H1 (cell line): ENCODE results near the gene RTF2. TPM values are rescaled to one million over a fixed set of nuclear protein-coding genes. Genes with fewer than 3 reads are reported as not detected.

Experiments
- CTCF ChIA-PET: fragments of 300-600 bp; sonication (Branson Sonifier 250); formaldehyde crosslinking; loops from one replicate; lab custom pipeline; 2021; ENCODE audit not compliant: partially characterized antibody; lab: Charles Lee
- POLR2A ChIA-PET: fragments of 300-600 bp; sonication (Branson Sonifier 250); formaldehyde crosslinking; loops from one replicate; lab custom pipeline; 2021; ENCODE audit warnings: inconsistent platforms; ENCODE audit not compliant: partially characterized antibody; lab: Charles Lee
- DNase-seq, 2 experiments: peaks; one replicate each; pipeline versions ENCODE4 v3.0.0 to v3.0.0-alpha.2; 2010 to 2022; ENCODE audit warnings: low spot score in 2 of 2, low read depth in 1 of 2, mixed read lengths in 1 of 2
- FAIRE-seq: peaks from 2 replicates; lab custom pipeline; 2011; peaks lifted over from hg19 to GRCh38; lab: Jason Lieb, UNC
- H2AFZ ChIP-seq: 2 replicates; pipeline ENCODE4 v1.8.1; 2012; ENCODE audit warnings: low read length, inconsistent platforms
- H2AK5ac ChIP-seq: 2 replicates; pipeline ENCODE4 v1.6.1; 2013; ENCODE audit warnings: low read depth, low read length
- H2BK120ac ChIP-seq: replicated peaks from 2 replicates; pipeline ENCODE3; 2013; ENCODE audit warnings: low read depth, low read length, inconsistent platforms
- H2BK12ac ChIP-seq: 2 replicates; pipeline ENCODE4 v1.6.1; 2013; ENCODE audit warnings: low read depth, low read length
- H2BK15ac ChIP-seq: 2 replicates; pipeline ENCODE4 v1.6.1; 2013; ENCODE audit warnings: low read length
- H2BK20ac ChIP-seq: 2 replicates; pipeline ENCODE4 v1.6.1; 2013; ENCODE audit warnings: low read length
- H2BK5ac ChIP-seq: 2 replicates; pipeline ENCODE4 v1.6.1; 2013; ENCODE audit warnings: low read depth, low read length
- H3K14ac ChIP-seq: 2 replicates; pipeline ENCODE4 v1.6.1; 2013; ENCODE audit warnings: inconsistent platforms; ENCODE audit not compliant: insufficient read length
- H3K18ac ChIP-seq: 2 replicates; pipeline ENCODE4 v1.6.1; 2013; ENCODE audit warnings: low read length; ENCODE audit errors: extremely low read depth
- H3K23ac ChIP-seq: 2 replicates; pipeline ENCODE4 v1.6.1; 2013; ENCODE audit warnings: inconsistent platforms; ENCODE audit not compliant: insufficient read length
- H3K23me2 ChIP-seq: 2 replicates; pipeline ENCODE4 v1.6.1; 2013; ENCODE audit warnings: low read depth, low read length
- H3K27ac ChIP-seq: 2 replicates; pipeline ENCODE4 v1.6.1; 2011; ENCODE audit warnings: low read depth, low read length, inconsistent platforms
- H3K27me3 ChIP-seq, 4 experiments: replicated peaks in 1 of 4; 1 replicate in 1 of 4; 2 replicates in 3 of 4; pipeline versions ENCODE4 v1.6.1 to v1.8.1; 2011 to 2013; ENCODE audit warnings: low read length in 3 of 4, mild to moderate bottlenecking in 3 of 4, inconsistent platforms in 2 of 4, mixed read lengths in 2 of 4, moderate library complexity in 1 of 4; ENCODE audit not compliant: control insufficient read depth in 3 of 4, insufficient read depth in 3 of 4; ENCODE audit errors: extremely low read depth in 1 of 4
- H3K36me3 ChIP-seq, 4 experiments: 2 replicates each; pipeline versions ENCODE4 v1.6.1 to v1.8.1; 2011 to 2013; ENCODE audit warnings: mild to moderate bottlenecking in 4 of 4, low read length in 3 of 4, moderate library complexity in 2 of 4, control low read depth in 1 of 4, inconsistent platforms in 1 of 4; ENCODE audit not compliant: insufficient read depth in 4 of 4, control insufficient read depth in 2 of 4
- H3K4ac ChIP-seq: replicated peaks from 2 replicates; pipeline ENCODE3; 2013; ENCODE audit warnings: low read length, low read depth, mixed read lengths, inconsistent platforms; ENCODE audit not compliant: insufficient read length
- H3K4me1 ChIP-seq, 4 experiments: replicated peaks in 1 of 4; 1 replicate in 1 of 4; 2 replicates in 3 of 4; pipeline versions ENCODE4 v1.6.1 to v1.8.1; 2011 to 2013; ENCODE audit warnings: low read length in 3 of 4, inconsistent platforms in 2 of 4, mixed read lengths in 1 of 4; ENCODE audit not compliant: insufficient read depth in 4 of 4, control insufficient read depth in 3 of 4
- H3K4me2 ChIP-seq, 2 experiments: 2 replicates each; pipeline versions ENCODE4 v1.6.1 to v1.8.1; 2011 to 2013; ENCODE audit warnings: low read depth in 2 of 2, low read length in 2 of 2, control low read depth in 1 of 2, inconsistent platforms in 1 of 2, mild to moderate bottlenecking in 1 of 2; ENCODE audit not compliant: insufficient read depth in 1 of 2
- H3K4me3 ChIP-seq, 4 experiments: fragments of 200-600, 300-600 bp in 1 of 4; sonication (generic), shearing (Covaris generic), sonication (Bioruptor Twin) in 1 of 4; 2 replicates each; pipeline versions ENCODE4 v1.5.1 to v1.8.1; 2011 to 2016; ENCODE audit warnings: low read length in 4 of 4, low read depth in 3 of 4, control low read depth in 2 of 4, inconsistent platforms in 2 of 4, mild to moderate bottlenecking in 2 of 4, mixed read lengths in 1 of 4, moderate library complexity in 1 of 4; ENCODE audit not compliant: insufficient read depth in 2 of 4; ENCODE audit errors: extremely low read depth in 1 of 4
- H3K56ac ChIP-seq: replicated peaks from 2 replicates; pipeline ENCODE3; 2013; ENCODE audit warnings: low read depth, mild to moderate bottlenecking, mixed read lengths, low read length, inconsistent platforms; ENCODE audit not compliant: insufficient read length
- H3K79me1 ChIP-seq: 2 replicates; pipeline ENCODE4 v1.6.1; 2013; ENCODE audit warnings: low read depth, low read length, control low read depth
- H3K79me2 ChIP-seq, 2 experiments: 2 replicates each; pipeline versions ENCODE4 v1.6.1 to v1.8.1; 2012 to 2013; ENCODE audit warnings: low read length in 2 of 2, mild to moderate bottlenecking in 2 of 2, inconsistent platforms in 1 of 2; ENCODE audit not compliant: insufficient read depth in 2 of 2, control insufficient read depth in 1 of 2
- H3K9ac ChIP-seq, 4 experiments: replicated peaks in 1 of 4; 1 replicate in 1 of 4; 2 replicates in 3 of 4; pipeline versions ENCODE4 v1.6.1 to v1.8.1; 2011 to 2013; ENCODE audit warnings: low read depth in 3 of 4, low read length in 3 of 4, control low read depth in 2 of 4, mild to moderate bottlenecking in 2 of 4, moderate library complexity in 2 of 4, inconsistent platforms in 1 of 4; ENCODE audit errors: extremely low read depth in 1 of 4
- H3K9me3 ChIP-seq, 2 experiments: 2 replicates each; pipeline versions ENCODE4 v1.6.1 to v1.8.1; 2012 to 2013; ENCODE audit warnings: mild to moderate bottlenecking in 2 of 2, moderate library complexity in 2 of 2, control low read depth in 1 of 2, inconsistent platforms in 1 of 2, low read depth in 1 of 2, low read length in 1 of 2, mixed read lengths in 1 of 2; ENCODE audit not compliant: insufficient read depth in 2 of 2
- H4K20me1 ChIP-seq, 2 experiments: replicated peaks in 1 of 2; 2 replicates each; pipeline versions ENCODE3 to v1.8.1; 2011 to 2013; ENCODE audit warnings: inconsistent platforms in 2 of 2, low read length in 2 of 2, mild to moderate bottlenecking in 1 of 2; ENCODE audit not compliant: insufficient read depth in 2 of 2, control insufficient read depth in 1 of 2
- H4K5ac ChIP-seq: 2 replicates; pipeline ENCODE4 v1.6.1; 2013; ENCODE audit warnings: low read length, low read depth, mixed read lengths, inconsistent platforms; ENCODE audit not compliant: insufficient read length
- H4K8ac ChIP-seq: 2 replicates; pipeline ENCODE4 v1.8.0; 2013; ENCODE audit warnings: mild to moderate bottlenecking, moderate library complexity, low read length, inconsistent platforms; ENCODE audit not compliant: insufficient read depth; ENCODE audit errors: extremely low read depth
- H4K91ac ChIP-seq: replicated peaks from 2 replicates; pipeline ENCODE3; 2013; ENCODE audit warnings: low read length, mixed read lengths, inconsistent platforms; ENCODE audit not compliant: insufficient read length
- ATF2 ChIP-seq: IDR thresholded peaks from 2 replicates; pipeline ENCODE4 v1.6.1; 2012; ENCODE audit warnings: low read length, inconsistent platforms
- CBX5 ChIP-seq: fragments of 300-800, 300-1000 bp; sonication (generic); IDR thresholded peaks from 2 replicates; pipeline ENCODE4 v1.7.1; 2016; ENCODE audit warnings: antibody characterized with exemption, low read length, low read depth
- CEBPB ChIP-seq: IDR thresholded peaks from 2 replicates; pipeline ENCODE4 v1.6.1; 2012; ENCODE audit warnings: low read depth, low read length
- JUN ChIP-seq: IDR thresholded peaks from 2 replicates; pipeline ENCODE4 v1.6.1; 2011; ENCODE audit warnings: low read depth, mild to moderate bottlenecking, improper control_type of control experiment, low read length
- NANOG ChIP-seq: IDR thresholded peaks from 2 replicates; pipeline ENCODE4 v1.6.1; 2011; ENCODE audit warnings: low read length, low read depth, mild to moderate bottlenecking, inconsistent platforms; ENCODE audit not compliant: insufficient read depth, poor library complexity, severe bottlenecking
- NRF1 ChIP-seq: IDR thresholded peaks from 2 replicates; pipeline ENCODE4 v1.6.1; 2011; ENCODE audit warnings: mild to moderate bottlenecking, low read depth, low read length, improper control_type of control experiment
- POLR2A ChIP-seq, 2 experiments: IDR thresholded peaks; 1 replicate in 1 of 2; 2 replicates in 1 of 2; pipeline ENCODE4 v1.6.1; 2011; ENCODE audit warnings: low read depth in 2 of 2, low read length in 2 of 2, mild to moderate bottlenecking in 2 of 2; ENCODE audit errors: control extremely low read depth in 1 of 2
- RAD21 ChIP-seq, 2 experiments: IDR thresholded peaks in 1 of 2; conservative IDR thresholded peaks in 1 of 2; 2 replicates each; pipeline ENCODE4 v1.6.1; 2011; ENCODE audit warnings: low read depth in 2 of 2, low read length in 2 of 2, improper control_type of control experiment in 1 of 2, inconsistent platforms in 1 of 2, mild to moderate bottlenecking in 1 of 2, moderate library complexity in 1 of 2
- SAP30 ChIP-seq: fragments of 300-600 bp; sonication (generic); IDR thresholded peaks from 2 replicates; pipeline ENCODE4 v1.7.1; 2012; ENCODE audit warnings: low read length, moderate library complexity, mild to moderate bottlenecking, inconsistent platforms; ENCODE audit not compliant: insufficient read depth, insufficient replicate concordance
- SP1 ChIP-seq: IDR thresholded peaks from 2 replicates; pipeline ENCODE4 v1.6.1; 2011; ENCODE audit warnings: low read depth, low read length
- SRF ChIP-seq: IDR thresholded peaks from 2 replicates; pipeline ENCODE4 v1.6.1; 2011; ENCODE audit warnings: mild to moderate bottlenecking, low read depth, low read length, moderate library complexity
- TCF12 ChIP-seq: IDR thresholded peaks from 2 replicates; pipeline ENCODE4 v1.6.1; 2011; ENCODE audit warnings: low read depth, mild to moderate bottlenecking, low read length
- YY1 ChIP-seq: IDR thresholded peaks from 2 replicates; pipeline ENCODE4 v1.6.1; 2011; ENCODE audit warnings: low read depth, mild to moderate bottlenecking, low read length
- WGBS, 2 experiments: shearing (Covaris generic) in 1 of 2; methylation state at CpG; one replicate each; pipeline versions ENCODE4 v1.1.6 to v1.1.7; 2013 to 2015; ENCODE audit warnings: low lambda C conversion rate in 2 of 2, mixed read lengths in 2 of 2, inconsistent platforms in 1 of 2, low coverage in 1 of 2, missing lambda C conversion rate in 1 of 2; ENCODE audit not compliant: insufficient replicate concordance in 2 of 2, insufficient coverage in 1 of 2, insufficient read length in 1 of 2; ENCODE audit errors: extremely low coverage in 1 of 2, missing lambda C conversion rate in 1 of 2; 5-methylcytosine and 5-hydroxymethylcytosine counted together
- polyA plus RNA-seq, 7 experiments: library from polyadenylated mRNA; depleted of rRNA in 3 of 7; stranded (reverse) in 5 of 7; unstranded in 2 of 7; fragments of >200 nt in 5 of 7; fragments of 200-250 nt in 2 of 7; gene quantifications; 1 replicate in 5 of 7; 2 replicates in 1 of 7; 4 replicates in 1 of 7; pipeline versions ENCODE4 v1.2.1 to v1.2.3, GENCODE V29; 2011 to 2013; ENCODE audit warnings: missing spikeins in 2 of 7, mixed read lengths in 2 of 7
- total RNA-seq: library from RNA; stranded (reverse); fragmentation: NEBNext Ultra II Directional; extraction: Animal tissue kit (Norgen Biotek cat#: 25700); gene quantifications from 2 replicates; pipeline ENCODE4 v1.2.1, GENCODE V29; 2021

RTF2 gene
- total and polyA plus RNA-seq, 2 of the 8 experiments (the other 6 are each of a cell fraction or from before 2014, with no cell fraction given) = 33.9 to 51.2 TPM

- H3K4me1 ChIP-seq = peaks cover 0 to 2% (median 0%) of the 10 kb centered on the region in 4 experiments; a peak in 1 of 7 replicates
- CTCF ChIA-PET = interaction anchor here (1.2 to 1.6 kb wide), 3 partner anchors 11 to 285 kb away, joined by 3 to 6 read pairs (median 5); no protein-coding TSS in a partner anchor
- no peak overlapping the region for H3K56ac ChIP-seq
- no peaks in the 10 kb centered on the region for H3K79me2 ChIP-seq
- H2AFZ ChIP-seq = no peak overlapping the region
- no peak overlapping the region for H3K14ac ChIP-seq
- H3K79me1 ChIP-seq = no peaks in the 10 kb centered on the region
- 80% methylated on average over 6 of the region's 6 CpGs; no CpG with 5 or more reads in 1 of the 2 experiments for WGBS, 2 experiments
- no peaks in the 10 kb centered on the region for H3K9me3 ChIP-seq
- H3K18ac ChIP-seq = no peak overlapping the region
- no peaks in the 10 kb centered on the region for H3K27me3 ChIP-seq
- FAIRE-seq (no peak), DNase-seq (no peak)
- H3K27ac ChIP-seq = no peak overlapping the region
- no peak overlapping the region for H2BK120ac ChIP-seq
- no peak overlapping the region for H4K5ac ChIP-seq
- no peak overlapping the region for H2AK5ac ChIP-seq
- POLR2A ChIA-PET = no interaction called here
- no peak overlapping the region for H4K91ac ChIP-seq
- no peak overlapping the region for H3K4ac ChIP-seq
- no peak overlapping the region for H2BK5ac ChIP-seq
- no peak overlapping the region for H3K23ac ChIP-seq
- H3K36me3 ChIP-seq = no peaks in the 10 kb centered on the region
- no peak overlapping the region for H2BK20ac ChIP-seq
- no peaks in the 10 kb centered on the region for H3K23me2 ChIP-seq
- H2BK15ac ChIP-seq = no peak overlapping the region
- H3K4me3 ChIP-seq = no peak overlapping the region
- no peaks in the 10 kb centered on the region for H4K20me1 ChIP-seq
- no peak overlapping the region for H4K8ac ChIP-seq
- no peak overlapping the region for H3K4me2 ChIP-seq
- no peak overlapping the region for H3K9ac ChIP-seq
- no peak overlapping the region for H2BK12ac ChIP-seq
- TF ChIP-seq NRF1 (no peak), CEBPB (no peak), CBX5 (no peak), SP1 (no peak), POLR2A (IDR thresholded peaks at IDR 0.05; ENCODE audit: control extremely low read depth in 1 of 2, low read depth in 2 of 2, low read length in 2 of 2) (no peak), SAP30 (no peak), SRF (no peak), YY1 (no peak), NANOG (no peak), TCF12 (no peak), ATF2 (no peak), RAD21 (IDR thresholded peaks at IDR 0.05 in 1 of 2, conservative IDR thresholded peaks at IDR 0.05 in 1 of 2; ENCODE audit: low read depth in 2 of 2, low read length in 2 of 2) (no peak), JUN (no peak)
Measured at GRCh38 chr20:56558968-56559367, 90.5 kb downstream of the RTF2 start.
